Measurements from ENCODE around the gene PRKCA. TPM values are rescaled to one million over a fixed set of nuclear protein-coding genes. Genes with fewer than 3 reads are reported as not detected.

The PRKCA gene
- total RNA-seq, 1 donor from 2014 or later: 6.7 TPM

DNA sequence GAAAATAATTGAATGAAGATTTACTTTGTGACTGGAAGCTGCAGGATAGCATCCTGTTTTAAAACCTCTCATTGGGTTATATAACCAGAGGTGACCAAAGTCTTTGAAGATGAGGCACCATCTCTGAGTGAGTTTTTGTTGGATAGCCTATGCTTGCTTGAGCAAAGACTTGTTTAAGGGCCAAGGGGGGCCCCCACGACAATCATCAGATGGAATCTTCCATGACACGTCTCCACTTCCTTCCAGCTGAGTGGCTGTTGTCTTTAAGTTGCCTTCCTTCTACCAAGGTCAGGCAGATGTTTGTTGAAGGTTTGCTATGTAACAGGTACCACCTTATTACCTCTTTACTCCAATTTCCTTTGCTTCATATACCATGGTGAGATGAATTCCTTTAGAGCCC, 188.8 kb downstream of the PRKCA start:
- no peak for DNase-seq (ENCODE audit: low read depth)
- H3K4me3 ChIP-seq (ENCODE audit: low read depth, low read length): no peak overlapping the region
- TF ChIP-seq, protein P1, sequence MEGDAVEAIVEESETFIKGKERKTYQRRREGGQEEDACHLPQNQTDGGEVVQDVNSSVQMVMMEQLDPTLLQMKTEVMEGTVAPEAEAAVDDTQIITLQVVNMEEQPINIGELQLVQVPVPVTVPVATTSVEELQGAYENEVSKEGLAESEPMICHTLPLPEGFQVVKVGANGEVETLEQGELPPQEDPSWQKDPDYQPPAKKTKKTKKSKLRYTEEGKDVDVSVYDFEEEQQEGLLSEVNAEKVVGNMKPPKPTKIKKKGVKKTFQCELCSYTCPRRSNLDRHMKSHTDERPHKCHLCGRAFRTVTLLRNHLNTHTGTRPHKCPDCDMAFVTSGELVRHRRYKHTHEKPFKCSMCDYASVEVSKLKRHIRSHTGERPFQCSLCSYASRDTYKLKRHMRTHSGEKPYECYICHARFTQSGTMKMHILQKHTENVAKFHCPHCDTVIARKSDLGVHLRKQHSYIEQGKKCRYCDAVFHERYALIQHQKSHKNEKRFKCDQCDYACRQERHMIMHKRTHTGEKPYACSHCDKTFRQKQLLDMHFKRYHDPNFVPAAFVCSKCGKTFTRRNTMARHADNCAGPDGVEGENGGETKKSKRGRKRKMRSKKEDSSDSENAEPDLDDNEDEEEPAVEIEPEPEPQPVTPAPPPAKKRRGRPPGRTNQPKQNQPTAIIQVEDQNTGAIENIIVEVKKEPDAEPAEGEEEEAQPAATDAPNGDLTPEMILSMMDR (conservative IDR thresholded peaks at IDR 0.05; ENCODE audit: low read depth, low read length): no peak

DNA sequence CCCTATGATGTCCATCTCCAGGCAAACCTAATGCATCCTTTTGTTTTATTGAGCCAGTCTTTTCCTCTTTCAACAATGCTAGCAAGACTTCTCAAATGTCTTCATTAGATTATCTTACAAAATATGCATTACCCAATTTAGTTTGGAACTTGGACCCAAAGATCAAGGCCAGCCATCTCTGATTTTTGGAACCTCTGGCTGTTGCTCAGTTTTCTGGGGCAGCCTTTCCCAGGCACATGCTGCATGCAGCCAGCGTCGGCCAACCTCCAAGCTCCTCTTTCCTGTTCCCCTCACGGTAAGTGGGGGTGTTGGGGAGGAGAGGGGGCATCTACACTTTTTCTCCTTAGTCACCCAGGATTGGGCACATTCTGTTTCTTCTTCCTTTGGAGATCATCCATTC, 189.3 kb downstream of the PRKCA start:
- TF ChIP-seq, protein P1 (conservative IDR thresholded peaks at IDR 0.05; ENCODE audit: low read depth, low read length): no peak
- DNase-seq (ENCODE audit: low read depth): no peak
- no peak overlapping the region for H3K4me3 ChIP-seq (ENCODE audit: low read depth, low read length)

DNA sequence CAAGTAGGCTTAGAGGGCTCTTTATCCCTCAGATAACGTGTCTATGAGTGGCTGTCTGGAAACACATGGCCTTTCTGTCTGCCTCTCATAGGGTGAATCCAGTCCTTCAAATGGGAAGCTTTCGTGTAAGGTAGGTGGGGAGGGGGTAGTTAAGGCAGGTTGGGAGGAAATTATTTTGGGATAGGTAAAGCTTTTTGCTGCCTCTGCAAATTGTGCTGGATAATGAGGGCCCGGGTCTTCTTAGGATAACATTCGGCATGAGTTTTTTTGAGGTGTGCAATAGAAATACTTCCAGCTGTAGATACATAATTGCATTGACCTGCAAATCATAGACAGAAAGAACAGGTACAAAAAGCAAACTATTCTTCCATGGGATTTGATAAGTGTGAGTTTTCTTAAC, 189.7 kb downstream of the PRKCA start:
- no peak overlapping the region for H3K4me3 ChIP-seq (ENCODE audit: low read depth, low read length)
- TF ChIP-seq, protein P1 (conservative IDR thresholded peaks at IDR 0.05; ENCODE audit: low read depth, low read length): no peak
- no peak for DNase-seq (ENCODE audit: low read depth)

DNA sequence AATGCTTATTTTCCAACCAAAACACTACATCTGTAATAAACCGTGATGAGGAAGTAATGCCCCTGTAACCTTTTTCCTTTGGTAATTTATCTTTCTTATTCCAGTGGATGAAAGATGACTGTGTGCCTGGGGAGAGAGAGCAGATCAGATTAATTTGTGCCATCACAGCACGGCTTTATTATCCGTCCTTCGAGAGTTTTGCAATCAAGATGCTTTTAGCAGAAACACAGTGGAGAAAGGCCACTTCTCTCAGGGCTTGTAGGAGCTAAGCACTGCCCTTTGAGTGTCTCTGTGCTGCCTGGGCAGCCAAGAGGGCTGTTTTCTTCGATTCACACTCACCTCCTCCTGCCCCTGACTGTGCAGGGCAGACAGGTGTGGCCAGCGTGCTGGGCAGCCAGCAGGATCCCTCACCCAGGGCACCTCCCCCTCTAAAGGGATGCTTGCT, 190.2 kb downstream of the PRKCA start:
- H3K4me3 ChIP-seq (ENCODE audit: low read depth, low read length): no peak overlapping the region
- DNase-seq (ENCODE audit: low read depth): no peak
- TF ChIP-seq, protein P1 (conservative IDR thresholded peaks at IDR 0.05; ENCODE audit: low read depth, low read length): no peak

DNA sequence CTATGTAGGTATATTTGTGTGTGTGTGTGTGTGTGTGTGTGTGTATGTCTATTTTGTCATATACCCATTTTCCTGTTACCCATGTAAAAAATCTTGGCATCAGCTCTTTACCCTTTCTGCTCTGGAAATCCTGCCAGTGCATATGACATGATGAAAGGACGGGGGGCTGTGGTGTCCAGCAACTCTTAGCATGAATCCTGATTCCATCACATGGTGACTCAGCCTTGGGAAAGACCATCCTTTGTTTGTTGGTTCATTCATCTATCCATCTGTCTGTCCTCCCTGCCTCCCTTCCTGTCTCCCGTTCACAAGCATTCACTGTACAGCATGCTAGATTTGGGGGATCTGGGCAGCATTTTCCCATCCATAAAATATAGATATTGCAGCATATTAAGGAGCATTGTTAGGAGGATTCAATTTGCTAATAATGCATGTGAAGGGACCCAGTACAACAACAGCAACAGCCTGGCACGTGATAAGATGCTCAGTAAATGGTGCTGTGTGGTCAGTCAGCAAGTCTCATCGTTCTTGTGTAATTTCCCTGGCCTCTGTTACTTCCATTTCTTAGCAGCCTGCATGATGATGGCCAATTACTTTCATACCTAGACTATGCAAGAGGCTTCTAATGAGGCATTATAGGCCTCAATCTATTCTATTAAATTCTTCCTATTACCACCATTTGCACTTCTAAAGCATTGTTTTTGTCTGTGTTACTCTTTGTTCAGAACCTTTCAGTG, 191.0 kb downstream of the PRKCA start:
- no peak for DNase-seq (ENCODE audit: low read depth)
- TF ChIP-seq, protein P1 (conservative IDR thresholded peaks at IDR 0.05; ENCODE audit: low read depth, low read length): no peak
- H3K4me3 ChIP-seq (ENCODE audit: low read depth, low read length): no peak overlapping the region

DNA sequence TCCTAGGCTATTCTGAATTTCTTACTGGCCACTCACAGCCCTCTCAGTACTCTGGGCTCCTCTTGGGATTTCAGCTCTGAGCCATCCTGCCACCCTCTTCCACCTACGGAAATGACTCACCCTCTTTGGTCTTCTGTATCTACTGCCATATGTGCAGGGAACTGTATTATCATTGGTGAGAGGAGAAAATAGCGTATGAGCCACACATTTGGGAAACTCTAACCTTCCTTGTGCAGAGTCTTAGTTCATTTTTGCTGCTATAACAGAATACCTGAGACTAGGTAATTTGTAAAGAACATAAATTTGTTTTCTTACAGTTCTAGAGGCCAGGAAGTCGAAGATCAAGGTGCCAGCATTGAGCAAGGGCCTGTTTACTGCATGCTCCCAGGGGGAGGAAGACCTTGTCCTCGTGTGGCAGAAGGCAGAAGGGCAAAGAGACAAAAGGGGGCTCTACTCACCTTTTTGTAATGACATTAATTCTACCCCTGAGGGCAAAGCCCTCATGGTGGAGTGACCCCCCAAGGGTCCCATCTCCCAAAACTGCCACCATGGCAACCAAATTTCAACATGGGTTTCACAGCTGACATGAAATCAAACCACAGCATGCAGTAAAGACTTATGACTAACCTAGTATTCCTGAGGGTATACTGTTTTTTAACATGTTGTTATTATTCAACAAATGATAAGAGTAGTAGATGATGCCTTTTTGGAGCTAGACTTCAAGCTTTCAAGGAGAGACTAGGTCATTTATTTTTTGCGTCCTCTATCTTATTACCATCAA, 191.8 kb downstream of the PRKCA start:
- no peak for DNase-seq (ENCODE audit: low read depth)
- no peak overlapping the region for H3K4me3 ChIP-seq (ENCODE audit: low read depth, low read length)
- TF ChIP-seq, protein P1 (conservative IDR thresholded peaks at IDR 0.05; ENCODE audit: low read depth, low read length): no peak
